OCI-LY7 (cell line): ENCODE data around the gene ENO2. TPM values are rescaled to one million over a fixed set of nuclear protein-coding genes. Genes with fewer than 3 reads are reported as not detected.
"Not testable (repeated sequence)": the region's sequence is repeated elsewhere in the genome, so short reads cannot be mapped to it uniquely, and the experiment has no call there.

Source experiments
- BruUV-seq: library from RNA; stranded (reverse); fragments of 400-500 nt; replicated peaks from 2 replicates; lab custom pipeline; 2021; lab: Mats Ljungman, UMichigan
- CTCF ChIA-PET: fragments of 300-600 bp; sonication (Branson Sonifier 250); formaldehyde crosslinking; loops from one replicate; lab custom pipeline; 2022; ENCODE audit warnings: antibody characterized with exemption; ENCODE audit not compliant: unreplicated experiment; lab: Charles Lee
- POLR2A ChIA-PET: fragments of 300-600 bp; sonication (Branson Sonifier 250); formaldehyde crosslinking; loops from one replicate; lab custom pipeline; 2022; ENCODE audit warnings: antibody characterized with exemption; lab: Charles Lee
- DNase-seq: peaks from one replicate; pipeline ENCODE4 v3.0.0-alpha.2; 2015; ENCODE audit warnings: low spot score
- H2AFZ ChIP-seq: fragments of 200-600 bp; sonication (generic), shearing (Covaris generic); 2 replicates; pipeline ENCODE4 v1.6.1; 2014; ENCODE audit warnings: mild to moderate bottlenecking, antibody characterized with exemption, low read length, moderate library complexity
- H3K27ac ChIP-seq: fragments of 200-600 bp; sonication (generic); 2 replicates; pipeline ENCODE4 v1.5.1; 2014; ENCODE audit warnings: mixed run types, low read depth, mild to moderate bottlenecking, moderate library complexity, low read length, inconsistent platforms; ENCODE audit not compliant: poor library complexity, severe bottlenecking
- H3K36me3 ChIP-seq: fragments of 200-600 bp; sonication (generic); 2 replicates; pipeline ENCODE4 v1.6.1; 2014; ENCODE audit warnings: mild to moderate bottlenecking, antibody characterized with exemption, low read length, moderate library complexity, mixed read lengths; ENCODE audit not compliant: insufficient read depth
- H3K4me1 ChIP-seq: fragments of 200-600 bp; sonication (generic); 2 replicates; pipeline ENCODE4 v1.5.1; 2014; ENCODE audit warnings: mild to moderate bottlenecking, low read length; ENCODE audit not compliant: insufficient read depth, poor library complexity, severe bottlenecking
- H3K4me2 ChIP-seq: fragments of 200-600 bp; sonication (generic); 2 replicates; pipeline ENCODE4 v1.6.1; 2014; ENCODE audit warnings: mild to moderate bottlenecking, low read length
- H3K4me3 ChIP-seq: fragments of 200-600 bp; sonication (generic); 2 replicates; pipeline ENCODE4 v1.5.1; 2014; ENCODE audit warnings: mild to moderate bottlenecking, low read depth, low read length; ENCODE audit not compliant: poor library complexity, severe bottlenecking
- H3K79me2 ChIP-seq: fragments of 200-600 bp; sonication (generic); 2 replicates; pipeline ENCODE4 v1.6.1; 2016; ENCODE audit warnings: low read depth, mild to moderate bottlenecking, low read length, moderate library complexity, mixed read lengths; ENCODE audit not compliant: insufficient read depth
- H3K9me2 ChIP-seq: fragments of 200-600 bp; sonication (generic); 2 replicates; pipeline ENCODE4 v1.6.1; 2016; ENCODE audit warnings: mild to moderate bottlenecking, low read length, mixed read lengths; ENCODE audit not compliant: insufficient read depth
- H3K9me3 ChIP-seq: fragments of 200-600 bp; sonication (generic); 2 replicates; pipeline ENCODE4 v1.6.1; 2014; ENCODE audit warnings: mild to moderate bottlenecking, mixed run types, low read length, mixed read lengths
- H4K20me1 ChIP-seq: fragments of 200-600 bp; sonication (generic); 2 replicates; pipeline ENCODE4 v1.6.1; 2014; ENCODE audit warnings: mild to moderate bottlenecking, antibody characterized with exemption, low read length, moderate library complexity, mixed read lengths; ENCODE audit not compliant: insufficient read depth
- EZH2phosphoT487 ChIP-seq: fragments of 200-600 bp; sonication (generic); IDR thresholded peaks from 2 replicates; pipeline ENCODE4 v1.6.1; 2018; ENCODE audit warnings: low read depth, borderline replicate concordance, mild to moderate bottlenecking, mixed run types, antibody characterized with exemption, low read length, moderate library complexity, mixed read lengths
- intact Hi-C: fragments of 100-400 bp; cut with micrococcal nuclease; formaldehyde crosslinking; loops from one replicate; pipeline ENCODE4 v1.10.0; 2022; ENCODE audit not compliant: unreplicated experiment
- total RNA-seq, 2 experiments: library from RNA; depleted of rRNA in 1 of 2; stranded (reverse); fragments of >200 nt in 1 of 2; shearing (Covaris generic) in 1 of 2; gene quantifications; 2 replicates each; pipeline ENCODE4 v1.2.3, GENCODE V29; 2014 to 2022
- TF ChIP-seq, protein P1 (sequence below): fragments of 200-600 bp; sonication (generic); conservative IDR thresholded peaks from 2 replicates; pipeline ENCODE4 v1.5.1; 2014; ENCODE audit warnings: mild to moderate bottlenecking, antibody characterized with exemption, low read length, moderate library complexity, mixed read lengths

Gene ENO2
- total RNA-seq, 2 experiments from 2014 or later: 24.9 to 89.5 TPM

DNA sequence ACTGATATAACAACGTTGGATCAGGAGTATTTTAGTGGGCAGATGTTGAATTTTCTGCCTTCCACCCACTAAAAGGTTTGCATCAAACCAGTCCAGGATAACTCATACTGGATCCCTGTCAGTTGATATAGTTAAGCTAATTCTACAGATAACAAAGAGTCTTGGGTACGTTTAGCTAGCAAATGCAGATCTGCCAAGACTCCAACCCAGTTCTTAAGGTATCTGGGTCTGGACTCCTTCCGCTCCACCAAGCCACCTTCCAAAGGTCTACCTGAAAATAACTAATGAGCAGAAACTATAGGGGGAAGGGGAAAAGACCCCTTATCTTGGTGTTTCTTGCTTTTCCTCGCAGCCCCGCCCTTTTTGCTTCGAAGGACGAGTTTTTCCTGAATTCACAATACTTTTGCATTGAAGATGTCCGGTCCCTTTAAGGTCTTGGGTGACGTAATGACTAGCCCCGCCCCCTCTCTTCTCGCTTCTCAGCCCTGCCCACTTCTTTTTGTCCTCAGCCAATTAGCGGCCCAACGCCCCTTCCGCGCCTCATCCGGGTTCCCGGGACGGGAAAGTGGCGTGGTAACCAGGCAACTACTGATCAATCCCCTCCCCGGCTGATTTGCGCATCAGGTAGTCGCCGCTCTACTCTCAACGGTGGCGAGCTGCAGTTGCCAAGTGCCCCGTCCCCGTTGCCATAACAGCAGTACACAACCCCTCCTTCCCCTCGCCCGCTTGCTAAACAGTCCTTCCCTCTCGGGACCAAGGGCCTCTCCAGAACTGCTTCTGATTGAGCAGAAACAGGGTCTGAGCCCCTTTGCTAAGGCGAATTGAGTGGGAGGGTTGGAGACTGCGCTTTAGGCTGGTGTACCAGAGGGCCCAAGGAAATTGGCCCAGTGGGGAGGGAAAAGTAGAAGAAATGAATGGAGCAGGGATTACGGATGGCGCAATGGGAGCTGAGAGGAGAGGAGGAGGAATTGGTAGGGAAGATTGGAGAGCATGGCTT lies 9.8 kb upstream of the ENO2 start, which contains the start of gene LRRC23:
LRRC23 (plus strand) TSS at position 543 of the 997 bp plus-strand sequence. CDS start 812 bp downstream, outside the sequence.
- CTCF ChIA-PET: no interaction called here

DNA sequence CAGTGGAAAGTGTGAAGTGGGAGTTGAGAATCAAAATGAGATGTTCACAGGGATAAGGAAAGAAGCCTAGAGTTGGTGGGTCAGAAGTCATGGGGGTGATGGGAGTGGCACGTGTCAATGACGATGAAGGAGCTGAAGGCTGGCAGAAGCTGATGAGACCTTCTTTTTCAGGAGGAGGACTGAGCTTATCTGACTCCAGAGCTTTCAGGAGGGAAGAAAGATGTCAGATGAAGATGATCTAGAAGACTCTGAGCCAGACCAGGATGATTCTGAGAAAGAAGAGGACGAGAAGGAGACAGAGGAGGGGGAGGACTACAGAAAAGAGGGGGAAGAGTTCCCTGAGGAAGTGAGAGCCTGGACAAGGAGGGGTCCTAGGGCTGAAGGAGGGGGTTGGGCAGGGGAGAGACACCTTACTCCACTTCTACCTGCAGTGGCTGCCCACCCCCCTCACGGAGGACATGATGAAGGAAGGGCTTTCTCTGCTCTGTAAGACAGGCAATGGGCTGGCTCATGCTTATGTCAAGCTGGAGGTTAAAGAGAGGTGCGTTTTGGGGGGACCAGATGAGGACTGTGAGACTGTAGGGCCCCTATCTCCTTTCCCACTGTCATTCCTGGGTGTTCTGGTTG lies 8.9 kb upstream of the ENO2 start:
- no peak overlapping the region for H2AFZ ChIP-seq
- peaks cover 8% of the 10 kb centered on the region; the same call in 1 of the 2 replicates for H3K36me3 ChIP-seq
- no peaks in the 10 kb centered on the region for H4K20me1 ChIP-seq
- peak overlapping the region; percentile 81 for H3K4me3 ChIP-seq
- no peaks in the 10 kb centered on the region for H3K9me2 ChIP-seq
- CTCF ChIA-PET: interaction anchor here (0.6 to 0.7 kb wide), 2 partner anchors 15 to 300 kb away, joined by 3 to 4 read pairs; no protein-coding TSS in a partner anchor
- no peaks in the 10 kb centered on the region for H3K79me2 ChIP-seq
- peak overlapping the region; percentile 97 for H3K4me2 ChIP-seq
- intact Hi-C loops: no loop called here
- no TSS peak for BruUV-seq
- no peak overlapping the region for H3K27ac ChIP-seq
- DNase-seq: no peak
- H3K9me3 ChIP-seq: no peaks in the 10 kb centered on the region
- peaks cover 18% of the 10 kb centered on the region for H3K4me1 ChIP-seq
- POLR2A ChIA-PET: interaction anchor here (0.5 to 2.8 kb wide), 6 partner anchors 8 to 54 kb away, joined by 3 to 13 read pairs (median 4); partner anchors contain the start of genes C12orf57, CDCA3, ENO2 and RNU7-1
- TF ChIP-seq, protein P1, sequence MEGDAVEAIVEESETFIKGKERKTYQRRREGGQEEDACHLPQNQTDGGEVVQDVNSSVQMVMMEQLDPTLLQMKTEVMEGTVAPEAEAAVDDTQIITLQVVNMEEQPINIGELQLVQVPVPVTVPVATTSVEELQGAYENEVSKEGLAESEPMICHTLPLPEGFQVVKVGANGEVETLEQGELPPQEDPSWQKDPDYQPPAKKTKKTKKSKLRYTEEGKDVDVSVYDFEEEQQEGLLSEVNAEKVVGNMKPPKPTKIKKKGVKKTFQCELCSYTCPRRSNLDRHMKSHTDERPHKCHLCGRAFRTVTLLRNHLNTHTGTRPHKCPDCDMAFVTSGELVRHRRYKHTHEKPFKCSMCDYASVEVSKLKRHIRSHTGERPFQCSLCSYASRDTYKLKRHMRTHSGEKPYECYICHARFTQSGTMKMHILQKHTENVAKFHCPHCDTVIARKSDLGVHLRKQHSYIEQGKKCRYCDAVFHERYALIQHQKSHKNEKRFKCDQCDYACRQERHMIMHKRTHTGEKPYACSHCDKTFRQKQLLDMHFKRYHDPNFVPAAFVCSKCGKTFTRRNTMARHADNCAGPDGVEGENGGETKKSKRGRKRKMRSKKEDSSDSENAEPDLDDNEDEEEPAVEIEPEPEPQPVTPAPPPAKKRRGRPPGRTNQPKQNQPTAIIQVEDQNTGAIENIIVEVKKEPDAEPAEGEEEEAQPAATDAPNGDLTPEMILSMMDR: no peak
- no peak for TF ChIP-seq EZH2phosphoT487

More for the DNA sequence above, 9.8 kb upstream of the ENO2 start, which contains the start of gene LRRC23:
- Histone ChIP-seq H3K36me3 (peaks cover 8% of the 10 kb centered on the region; the same call in 1 of the 2 replicates), H2AFZ (peak within 1 kb of the TSS; percentile 80), H3K4me2 (peak within 1 kb of the TSS; percentile 97), H3K4me3 (peak within 1 kb of the TSS; percentile 81), H3K9me2 (no peaks in the 10 kb centered on the region), H3K4me1 (peaks cover 18% of the 10 kb centered on the region), H3K9me3 (no peaks in the 10 kb centered on the region), H3K79me2 (no peaks in the 10 kb centered on the region), H3K27ac (no peak within 1 kb of the TSS), H4K20me1 (no peaks in the 10 kb centered on the region)
- peak; percentile 95 for DNase-seq
- POLR2A ChIA-PET: interaction anchor here (0.6 to 2.8 kb wide), 8 partner anchors 9 to 65 kb away, joined by 3 to 13 read pairs (median 4); partner anchors contain the start of genes C12orf57, CDCA3, ENO2 and GNB3
- TF ChIP-seq, protein P1: no peak
- no peak for TF ChIP-seq EZH2phosphoT487
- no TSS peak for BruUV-seq
- intact Hi-C loops: no loop called here

DNA sequence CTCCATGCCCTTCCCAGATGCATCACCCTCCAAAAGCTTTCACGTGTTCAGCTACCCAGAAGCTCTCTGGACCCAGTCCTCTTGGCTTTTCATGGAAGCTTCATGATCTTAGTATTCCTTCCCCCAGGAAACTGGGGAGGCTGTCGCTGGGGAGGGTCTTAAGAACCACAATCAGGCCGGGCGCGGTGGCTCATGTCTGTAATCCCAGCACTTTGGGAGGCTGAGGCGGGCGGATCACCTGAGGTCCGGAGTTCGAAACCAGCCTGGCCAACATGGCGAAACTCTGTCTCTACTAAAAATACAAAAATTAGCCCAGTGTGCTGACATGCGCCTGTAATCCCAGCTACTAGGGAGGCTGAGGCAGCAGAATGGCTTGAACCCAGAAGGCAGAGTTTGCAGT lies 6.2 kb upstream of the ENO2 start:
- H4K20me1 ChIP-seq, H3K4me2 ChIP-seq, H2AFZ ChIP-seq, CTCF ChIA-PET, DNase-seq, BruUV-seq, H3K9me3 ChIP-seq, H3K27ac ChIP-seq, intact Hi-C loops, H3K9me2 ChIP-seq, H3K4me3 ChIP-seq, H3K79me2 ChIP-seq, H3K36me3 ChIP-seq: not testable (repeated sequence)
- H3K4me1 ChIP-seq: peaks cover 20% of the 10 kb centered on the region
- POLR2A ChIA-PET: interaction anchor here (0.6 to 1.5 kb wide), 7 partner anchors 8 to 1448 kb away, joined by 3 to 5 read pairs (median 3); no protein-coding TSS in a partner anchor
